ENCODE results near the gene NRG2. TPM values are rescaled to one million over a fixed set of nuclear protein-coding genes. Genes with fewer than 3 reads are reported as not detected.

Gene NRG2
- total RNA-seq, 1 donor from 2014 or later = 2.0 TPM

DNA sequence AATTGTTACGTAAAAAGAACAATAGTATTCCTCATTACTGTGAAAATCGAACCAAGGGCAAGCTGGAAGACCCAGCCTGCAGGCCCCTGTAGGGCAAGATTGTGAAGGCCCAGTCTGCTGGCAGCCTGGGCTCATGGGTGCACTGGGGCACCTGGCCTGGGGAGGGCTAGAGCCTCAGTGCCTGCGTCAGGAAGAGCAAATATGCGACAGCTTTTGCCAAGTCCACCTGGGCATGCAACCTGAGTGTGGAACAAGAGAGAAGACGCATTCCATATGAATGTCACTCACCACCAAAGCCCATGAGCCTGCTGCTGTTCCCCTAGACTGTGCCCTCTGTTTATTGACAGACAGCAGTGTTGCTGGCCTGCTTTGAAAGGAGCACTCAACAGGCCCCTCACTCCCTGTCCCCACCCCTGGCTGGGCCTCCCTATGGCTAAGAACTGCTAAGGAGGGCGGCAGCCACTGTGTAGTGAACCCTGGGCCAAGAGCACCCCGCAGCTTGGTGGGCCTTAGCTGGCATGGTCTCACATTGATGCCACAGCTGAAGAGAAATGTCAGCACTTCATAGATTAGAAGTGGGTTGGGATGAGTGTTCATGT lies 219.2 kb downstream of the NRG2 start:
- Mint-ChIP-seq H3K9me3 (peaks cover 9% of the 10 kb centered on the region), H3K4me3 (no peak overlapping the region), H3K27ac (no peak overlapping the region), H3K4me1 (no peaks in the 10 kb centered on the region), H3K36me3 (no peaks in the 10 kb centered on the region), H3K27me3 (ENCODE audit: low read depth) (peaks cover 75% of the 10 kb centered on the region)
- TF ChIP-seq, protein P1, sequence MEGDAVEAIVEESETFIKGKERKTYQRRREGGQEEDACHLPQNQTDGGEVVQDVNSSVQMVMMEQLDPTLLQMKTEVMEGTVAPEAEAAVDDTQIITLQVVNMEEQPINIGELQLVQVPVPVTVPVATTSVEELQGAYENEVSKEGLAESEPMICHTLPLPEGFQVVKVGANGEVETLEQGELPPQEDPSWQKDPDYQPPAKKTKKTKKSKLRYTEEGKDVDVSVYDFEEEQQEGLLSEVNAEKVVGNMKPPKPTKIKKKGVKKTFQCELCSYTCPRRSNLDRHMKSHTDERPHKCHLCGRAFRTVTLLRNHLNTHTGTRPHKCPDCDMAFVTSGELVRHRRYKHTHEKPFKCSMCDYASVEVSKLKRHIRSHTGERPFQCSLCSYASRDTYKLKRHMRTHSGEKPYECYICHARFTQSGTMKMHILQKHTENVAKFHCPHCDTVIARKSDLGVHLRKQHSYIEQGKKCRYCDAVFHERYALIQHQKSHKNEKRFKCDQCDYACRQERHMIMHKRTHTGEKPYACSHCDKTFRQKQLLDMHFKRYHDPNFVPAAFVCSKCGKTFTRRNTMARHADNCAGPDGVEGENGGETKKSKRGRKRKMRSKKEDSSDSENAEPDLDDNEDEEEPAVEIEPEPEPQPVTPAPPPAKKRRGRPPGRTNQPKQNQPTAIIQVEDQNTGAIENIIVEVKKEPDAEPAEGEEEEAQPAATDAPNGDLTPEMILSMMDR (IDR thresholded peaks at IDR 0.05; ENCODE audit: unreplicated experiment) = no peak
- DNase-seq (ENCODE audit: low spot score in 2 of 2, unreplicated experiment in 2 of 2) = no peak

GRCh38 chr5:139822553-139823425 lies 220.3 kb downstream of the NRG2 start:
- Mint-ChIP-seq H3K27me3 (ENCODE audit: low read depth) (peaks cover 74% of the 10 kb centered on the region), H3K9me3 (peaks cover 13% of the 10 kb centered on the region), H3K27ac (no peak overlapping the region), H3K4me3 (no peak overlapping the region), H3K36me3 (no peaks in the 10 kb centered on the region), H3K4me1 (no peaks in the 10 kb centered on the region)
- TF ChIP-seq, protein P1 (IDR thresholded peaks at IDR 0.05; ENCODE audit: unreplicated experiment) = no peak
- DNase-seq (ENCODE audit: low spot score in 2 of 2, unreplicated experiment in 2 of 2) = no peak

DNA sequence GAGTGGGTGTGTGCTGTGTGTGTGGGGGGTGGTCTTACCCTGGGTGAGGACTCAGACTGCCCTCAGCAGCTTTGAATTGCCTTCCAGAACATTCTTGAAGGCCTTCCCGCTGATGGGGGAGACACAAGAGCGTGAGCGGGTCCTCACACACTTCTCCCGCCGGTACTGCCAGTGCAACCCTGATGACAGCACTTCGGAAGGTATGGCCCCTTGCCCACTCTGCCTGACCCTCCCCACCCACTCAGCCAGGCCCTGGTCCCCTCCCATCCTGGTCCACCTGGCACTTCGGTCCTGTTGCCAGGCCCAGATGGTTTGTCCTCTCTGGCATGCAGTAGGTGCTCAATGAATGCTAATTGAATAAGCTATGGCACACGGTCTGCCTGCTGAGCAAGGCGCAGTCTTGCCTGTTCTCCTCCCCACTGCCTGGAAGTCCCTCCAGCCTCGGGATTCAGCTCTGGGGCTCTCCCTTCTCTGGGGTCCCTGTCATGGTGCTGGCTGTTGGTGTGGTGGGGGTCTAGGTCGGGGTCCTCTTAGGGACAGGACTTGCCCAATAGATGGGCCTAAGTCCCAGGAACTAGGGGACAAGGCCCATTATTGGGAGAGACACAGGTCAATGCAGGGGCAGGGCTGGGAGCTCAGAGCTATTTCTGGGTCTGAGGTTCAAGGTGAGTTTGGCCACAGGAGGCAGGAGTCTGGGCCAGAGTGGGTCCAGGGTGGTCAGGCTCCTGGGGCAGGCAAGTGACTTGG lies 221.1 kb downstream of the NRG2 start:
- Mint-ChIP-seq H3K36me3 (no peaks in the 10 kb centered on the region), H3K27ac (no peak overlapping the region), H3K4me1 (no peaks in the 10 kb centered on the region), H3K27me3 (ENCODE audit: low read depth) (peaks cover 73% of the 10 kb centered on the region), H3K9me3 (peaks cover 13% of the 10 kb centered on the region), H3K4me3 (no peak overlapping the region)
- TF ChIP-seq, protein P1 (IDR thresholded peaks at IDR 0.05; ENCODE audit: unreplicated experiment) = no peak
- DNase-seq (ENCODE audit: low spot score in 2 of 2, unreplicated experiment in 2 of 2) = no peak

DNA sequence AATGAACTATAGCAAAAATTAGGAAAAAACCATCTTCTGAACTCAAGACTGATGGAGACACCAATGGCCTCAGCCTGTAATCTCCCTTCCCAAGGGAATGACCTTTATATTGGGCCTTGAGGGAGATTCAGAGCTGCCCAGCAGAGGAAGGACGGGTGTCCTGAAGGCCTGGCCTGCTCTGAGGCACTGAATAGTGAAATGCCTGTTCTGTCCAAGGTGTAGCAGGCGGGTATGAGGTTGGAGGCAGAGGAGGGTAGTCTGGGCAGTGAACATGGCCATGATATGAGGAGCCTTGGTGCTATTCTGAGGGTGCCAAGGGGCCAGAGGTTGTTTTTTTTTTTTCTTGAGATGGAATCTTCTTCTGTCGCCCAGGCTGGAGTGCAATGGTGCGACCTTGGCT lies 222.5 kb downstream of the NRG2 start:
- Mint-ChIP-seq H3K9me3 (peaks cover 13% of the 10 kb centered on the region), H3K4me1 (no peaks in the 10 kb centered on the region), H3K27ac (no peak overlapping the region), H3K36me3 (no peaks in the 10 kb centered on the region), H3K4me3 (no peak overlapping the region), H3K27me3 (ENCODE audit: low read depth) (peaks cover 69% of the 10 kb centered on the region)
- TF ChIP-seq, protein P1 (IDR thresholded peaks at IDR 0.05; ENCODE audit: unreplicated experiment) = no peak
- DNase-seq (ENCODE audit: low spot score in 2 of 2, unreplicated experiment in 2 of 2) = no peak

DNA sequence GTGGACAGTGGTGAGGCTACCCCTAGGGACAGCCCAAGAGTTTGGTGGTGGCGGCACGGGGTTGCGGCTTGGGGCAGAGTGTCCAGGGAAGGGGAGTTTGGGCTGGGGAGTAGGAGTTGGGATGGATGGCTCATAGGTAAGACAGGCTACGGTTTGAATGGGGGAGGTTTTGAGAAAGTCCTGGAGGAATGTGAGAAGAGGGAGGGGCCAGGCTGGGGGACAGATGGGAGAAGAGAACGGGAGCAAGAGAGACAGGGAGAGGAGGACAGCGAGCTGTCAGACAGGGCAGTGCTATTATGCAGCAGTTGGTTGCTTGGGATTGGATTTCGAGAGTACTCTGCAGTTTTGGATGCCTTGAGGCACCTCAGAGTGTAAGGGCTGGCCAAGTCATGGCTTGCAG lies 223.0 kb downstream of the NRG2 start:
- H3K27ac Mint-ChIP-seq = no peak overlapping the region
- H3K4me1 Mint-ChIP-seq = no peaks in the 10 kb centered on the region
- TF ChIP-seq, protein P1 (IDR thresholded peaks at IDR 0.05; ENCODE audit: unreplicated experiment) = no peak
- DNase-seq (ENCODE audit: low spot score in 2 of 2, unreplicated experiment in 2 of 2) = no peak
- H3K4me3 Mint-ChIP-seq = no peak overlapping the region
- peaks cover 13% of the 10 kb centered on the region for H3K9me3 Mint-ChIP-seq
- peaks cover 67% of the 10 kb centered on the region for H3K27me3 Mint-ChIP-seq (ENCODE audit: low read depth)
- H3K36me3 Mint-ChIP-seq = no peaks in the 10 kb centered on the region

Data from mesothelial cell of epicardium (in vitro differentiated cells).